Smooth muscle cell of the brain vasculature (primary cell): Measurements from ENCODE around the gene ZDHHC14.
A peak's percentile ranks its signal among the peaks of the same experiment; 100 is the strongest.
"Not testable (repeated sequence)": the region's sequence is repeated elsewhere in the genome, so short reads cannot be mapped to it uniquely, and the experiment has no call there.

ENCODE experiments used
- DNase-seq: peaks from one replicate; pipeline ENCODE4 v3.0.0-alpha.2; 2012; ENCODE audit warnings: low read depth, low spot score

ZDHHC14 gene

DNA sequence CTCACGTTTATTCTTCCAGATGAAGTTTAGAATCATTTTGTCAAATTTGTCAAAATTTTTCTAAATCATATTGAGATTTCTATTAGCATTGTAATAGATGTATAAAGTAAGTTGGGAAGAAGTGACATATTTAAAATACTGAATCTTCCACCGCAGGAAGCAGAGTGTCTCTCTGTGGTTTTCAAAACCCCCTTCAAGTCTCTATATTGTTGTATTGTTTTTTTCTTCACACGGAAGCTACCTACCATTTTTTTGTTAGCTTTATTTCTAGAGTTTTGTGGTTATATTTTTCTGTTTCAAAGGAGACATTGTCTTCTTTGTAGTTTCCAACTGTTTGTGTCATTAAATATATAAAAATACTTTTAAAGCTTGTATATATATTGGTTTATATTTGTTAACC lies 188.6 kb downstream of the ZDHHC14 start:
- no peak for DNase-seq

DNA sequence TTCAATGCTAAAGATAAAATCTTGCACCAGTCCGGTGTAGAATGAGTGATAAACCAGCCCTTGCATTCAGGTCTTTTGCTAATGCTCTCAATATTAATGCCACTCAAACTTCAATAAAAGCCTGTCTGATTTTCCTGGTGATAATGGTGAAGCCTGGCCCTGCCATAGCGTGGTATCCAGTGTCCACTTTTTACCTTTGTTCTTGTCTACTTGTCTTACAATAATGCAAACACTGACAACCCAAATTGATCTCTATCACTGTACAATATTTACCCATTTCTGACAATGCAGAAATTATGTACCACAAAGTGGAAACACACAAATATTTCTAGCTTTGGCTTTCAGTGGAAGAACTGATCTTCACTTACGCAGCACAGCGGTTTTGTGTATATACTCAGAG lies 189.1 kb downstream of the ZDHHC14 start:
- DNase-seq: no peak

- no peak for DNase-seq
Measured at GRCh38 chr6:157570752-157571151, 189.8 kb downstream of the ZDHHC14 start.

- DNase-seq: no peak
Measured at GRCh38 chr6:157571269-157571668, 190.3 kb downstream of the ZDHHC14 start.

DNA sequence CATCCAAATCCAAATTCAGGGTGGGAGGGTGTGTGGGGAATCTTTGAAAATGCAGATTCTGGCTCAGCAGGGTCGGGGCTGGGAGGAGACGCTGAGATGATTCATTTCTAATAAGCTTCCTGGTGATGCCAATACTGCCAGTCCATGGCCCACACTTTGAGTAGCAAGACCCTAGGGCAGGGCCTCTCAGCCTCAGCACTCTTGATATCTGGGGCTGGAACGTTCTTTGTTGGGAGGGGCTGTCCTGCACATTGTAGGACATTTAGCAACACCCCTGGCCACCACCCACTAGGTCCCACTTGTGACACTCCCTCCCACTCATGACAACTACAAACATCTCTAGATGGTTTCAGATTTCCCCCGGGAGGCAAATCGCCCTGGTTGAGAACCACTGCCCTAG lies 191.0 kb downstream of the ZDHHC14 start:
- DNase-seq: no peak

DNA sequence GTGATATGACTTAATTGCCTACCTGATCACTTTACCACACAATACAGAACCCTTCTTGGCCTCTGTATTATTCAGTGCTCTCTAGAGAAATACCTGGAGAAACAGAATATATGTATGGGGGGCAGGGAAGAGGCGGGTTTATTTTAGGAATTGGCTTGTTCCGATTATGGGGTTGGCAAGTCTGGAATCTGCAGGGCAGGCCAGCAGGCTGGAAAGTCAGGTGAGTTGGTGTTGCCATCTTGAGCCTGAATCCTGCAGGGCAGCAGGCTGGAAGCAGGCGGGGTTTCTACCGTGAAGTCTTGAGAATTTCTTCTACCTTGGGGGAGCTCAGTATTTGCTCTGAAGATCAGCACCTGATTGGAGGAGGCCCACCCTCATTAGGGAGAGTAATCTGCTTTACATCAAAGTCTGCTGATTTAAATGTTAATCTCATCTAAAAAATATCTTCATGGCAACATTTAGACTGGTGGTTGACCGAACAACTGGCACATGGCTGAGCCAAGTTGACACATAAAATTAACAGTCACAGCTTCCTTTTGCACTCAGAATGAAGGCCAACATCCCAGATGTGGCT lies 193.9 kb downstream of the ZDHHC14 start:
- DNase-seq: no peak

GRCh38 chr6:157575436-157576145 lies 194.6 kb downstream of the ZDHHC14 start:
- DNase-seq: no peak

DNA sequence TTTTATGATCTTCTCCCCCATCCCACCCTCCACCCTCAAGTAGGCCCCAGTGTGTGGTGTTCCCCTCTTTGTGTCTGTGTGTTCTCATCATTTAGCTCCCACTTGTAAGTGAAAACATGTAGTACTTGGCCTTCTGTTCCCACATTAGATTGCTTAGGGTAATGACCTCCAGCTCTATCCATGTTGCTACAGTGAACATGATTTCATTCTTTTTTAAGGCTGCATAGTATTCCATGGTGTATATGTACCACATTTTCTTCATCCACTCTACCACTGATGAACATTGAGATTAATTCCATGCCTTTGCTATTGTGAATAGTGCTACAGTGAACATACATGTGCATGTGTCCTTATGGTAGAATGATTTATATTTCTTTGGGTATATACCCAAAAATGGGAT lies 196.0 kb downstream of the ZDHHC14 start:
- not testable (repeated sequence) for DNase-seq

DNA sequence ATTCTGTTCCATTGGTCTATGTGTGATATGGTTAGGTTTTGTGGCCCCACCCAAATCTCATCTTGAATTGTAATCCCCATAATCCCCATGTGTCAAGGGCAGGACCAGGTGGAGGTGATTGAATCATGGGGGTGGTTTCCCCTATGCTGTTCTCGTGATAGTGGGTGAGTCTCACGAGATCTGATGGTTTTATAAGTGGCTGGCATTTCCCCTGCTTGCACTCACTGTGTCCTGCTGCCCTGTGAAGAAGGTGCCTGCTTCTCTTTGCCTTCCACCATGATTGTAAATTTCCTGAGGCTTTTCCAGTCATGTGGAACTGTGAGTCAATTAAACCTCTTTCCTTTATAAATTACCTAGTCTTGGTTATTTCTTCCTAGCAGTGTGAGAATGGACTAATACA lies 197.5 kb downstream of the ZDHHC14 start:
- not testable (repeated sequence) for DNase-seq

DNA sequence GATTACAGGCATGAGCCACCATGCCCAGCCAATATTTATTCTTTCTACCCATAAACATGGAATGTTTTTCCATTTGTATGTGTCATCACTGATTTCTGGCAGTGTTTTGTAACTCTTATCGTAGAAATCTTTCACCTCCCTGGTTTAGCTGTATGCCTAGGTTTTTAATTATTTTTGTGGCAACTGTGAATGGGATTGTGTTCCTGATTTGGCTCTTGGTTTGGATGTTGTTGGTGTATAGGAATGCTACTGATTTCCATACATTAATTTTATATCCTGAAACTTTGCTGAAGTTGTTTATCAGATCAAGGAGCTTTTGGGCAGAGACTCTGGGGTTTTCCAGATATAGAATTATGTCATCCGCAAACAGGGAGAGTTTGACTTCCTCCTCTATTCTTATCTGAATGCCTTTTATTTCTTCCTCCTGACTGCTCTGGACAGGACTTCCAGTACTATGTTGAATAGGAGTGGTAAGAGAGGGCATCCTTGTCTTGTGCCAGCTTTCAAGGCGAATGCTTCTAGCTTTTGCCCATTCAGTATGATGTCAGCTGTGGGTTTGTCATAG lies 198.6 kb downstream of the ZDHHC14 start:
- no peak for DNase-seq

DNA sequence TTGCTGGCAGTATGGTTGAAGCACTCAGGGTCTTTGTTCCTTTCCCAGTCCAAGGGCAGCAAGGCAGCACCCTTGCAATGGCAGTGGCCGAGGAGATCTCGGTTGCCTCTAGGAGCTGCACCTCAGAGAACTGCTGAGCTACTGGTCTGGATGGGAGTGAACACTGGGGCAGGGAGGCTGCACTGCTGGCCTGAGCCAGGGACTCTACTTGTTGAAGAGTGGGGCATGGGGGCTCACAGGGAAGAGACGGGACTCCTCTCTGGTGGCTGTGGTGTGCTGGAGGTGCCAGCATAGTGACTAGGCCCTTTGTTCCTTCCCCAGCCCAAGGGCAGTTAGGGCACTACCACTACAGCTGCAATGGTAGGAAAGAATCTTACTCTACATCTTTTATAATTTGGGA lies 203.0 kb downstream of the ZDHHC14 start:
- DNase-seq: no peak

DNA sequence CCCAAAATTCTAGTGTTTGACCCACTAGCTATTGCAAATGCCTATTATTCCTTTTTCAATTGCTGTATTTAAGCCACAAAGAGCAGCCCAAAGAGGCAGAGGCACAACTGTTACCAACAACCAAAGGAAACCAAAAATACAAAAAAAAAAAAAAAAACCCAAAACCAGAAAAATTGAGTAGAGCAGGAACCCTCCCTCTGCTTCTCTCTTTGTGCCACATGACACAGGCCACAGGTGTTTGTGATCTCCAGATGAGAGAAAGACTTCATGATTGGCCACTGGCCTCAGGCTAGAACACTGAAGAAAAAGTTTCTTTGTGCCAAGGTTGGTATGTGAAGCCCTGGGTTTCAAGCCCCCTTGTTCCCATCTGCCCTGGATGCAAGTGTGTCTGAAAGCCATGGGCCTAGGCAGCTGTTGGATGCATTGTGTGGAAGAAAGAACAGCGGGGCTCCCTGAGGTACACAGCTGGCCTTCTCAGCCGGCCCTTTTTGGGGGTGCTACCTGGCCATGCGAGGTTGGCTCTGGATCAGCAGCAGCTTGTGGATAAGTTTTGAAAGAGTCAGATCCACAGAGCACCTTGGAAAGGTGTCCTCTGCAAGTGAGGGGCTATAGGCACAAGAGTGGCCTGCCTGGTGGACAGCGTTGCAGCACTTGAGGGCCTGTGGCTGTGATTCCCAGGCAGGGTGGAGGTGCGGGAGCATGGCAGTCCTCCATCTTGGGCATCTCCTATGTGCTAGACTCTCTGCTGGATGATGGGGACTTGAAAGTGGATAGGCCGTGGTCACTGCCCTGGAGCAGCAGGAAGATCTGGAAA lies 204.5 kb downstream of the ZDHHC14 start:
- DNase-seq: no peak

DNA sequence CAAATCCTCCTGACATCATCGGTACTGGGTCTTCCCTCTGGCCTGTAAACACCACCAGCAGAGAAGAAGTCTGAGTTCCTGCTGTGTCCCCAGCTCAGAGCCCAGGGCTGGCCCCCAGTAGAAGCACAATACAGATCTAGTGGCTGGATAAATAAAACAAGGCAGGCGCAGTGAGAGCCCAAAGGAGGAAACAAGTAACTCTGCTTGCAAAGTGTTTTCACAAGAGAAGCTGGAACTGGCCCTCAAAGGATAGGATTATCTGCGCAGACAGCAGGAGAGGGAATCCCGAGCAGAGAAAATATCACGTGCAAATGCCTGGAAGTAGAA lies 205.1 kb downstream of the ZDHHC14 start:
- peak; percentile 79 for DNase-seq

DNA sequence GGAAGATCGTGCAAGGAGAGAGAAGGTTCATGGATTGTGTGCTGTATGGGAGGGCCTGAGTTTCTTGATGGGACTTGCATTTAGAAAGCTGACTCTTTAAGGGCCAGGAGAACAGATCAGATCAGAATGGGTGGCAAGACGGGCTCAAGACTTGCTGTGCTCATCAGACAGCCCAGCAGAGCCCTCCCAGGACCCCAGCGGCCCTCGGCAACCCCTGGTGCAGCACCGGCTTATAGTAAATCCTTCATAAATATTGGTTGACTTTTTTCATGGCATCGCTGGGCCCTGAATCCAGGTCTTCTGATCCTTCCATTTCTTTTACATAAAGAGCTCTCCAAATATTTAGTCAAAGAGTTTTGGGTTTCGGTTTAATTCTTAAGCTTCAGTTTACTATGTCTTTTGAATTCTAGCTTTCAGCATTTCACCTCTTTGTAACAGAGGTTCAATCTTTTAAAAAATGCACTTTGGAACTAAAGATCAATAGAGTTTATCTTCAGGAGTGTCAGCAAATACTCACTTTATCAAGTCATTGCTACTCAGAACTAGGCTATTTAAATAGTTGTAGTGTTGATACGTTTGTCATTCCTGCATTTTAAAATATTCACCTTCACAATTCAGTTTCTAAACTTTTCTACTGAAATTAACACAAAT lies 205.6 kb downstream of the ZDHHC14 start:
- DNase-seq: no peak

- DNase-seq: no peak
Measured at GRCh38 chr6:157587127-157587926, 206.3 kb downstream of the ZDHHC14 start.

GRCh38 chr6:157590654-157591053 lies 209.7 kb downstream of the ZDHHC14 start:
- not testable (repeated sequence) for DNase-seq

GRCh38 chr6:157592541-157592940 lies 211.6 kb downstream of the ZDHHC14 start:
- DNase-seq: no peak

- DNase-seq: no peak
Measured at GRCh38 chr6:157592980-157593379, 212.0 kb downstream of the ZDHHC14 start.

- DNase-seq: no peak
Measured at GRCh38 chr6:157593596-157593995, 212.6 kb downstream of the ZDHHC14 start.

GRCh38 chr6:157594292-157594691 lies 213.3 kb downstream of the ZDHHC14 start:
- DNase-seq: no peak

DNA sequence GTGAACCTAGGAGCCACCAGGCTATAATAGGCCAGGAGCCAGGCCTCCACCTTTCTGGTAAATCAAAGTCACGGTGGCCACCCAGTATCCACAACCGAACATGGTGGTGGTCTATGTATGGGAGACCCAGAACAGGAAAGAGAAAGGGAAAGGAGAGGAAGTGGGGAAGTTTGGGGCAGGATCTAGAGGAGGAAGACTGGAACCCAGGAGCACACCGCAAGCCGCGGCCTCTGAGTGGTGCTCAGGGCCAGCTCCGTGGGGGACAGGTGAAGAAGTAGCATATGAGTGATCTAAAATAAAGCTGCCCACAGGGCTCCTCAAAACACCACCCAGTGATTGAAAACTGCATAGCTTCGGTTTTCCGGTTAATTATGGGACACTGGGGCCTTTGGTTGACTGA lies 214.8 kb downstream of the ZDHHC14 start:
- no peak for DNase-seq
